ENCODE results near the gene EID1. TPM values are rescaled to one million over a fixed set of nuclear protein-coding genes. Genes with fewer than 3 reads are reported as not detected.

Gene EID1
- total and polyA plus RNA-seq, 4 donors: 45.7 to 70.6 (median 61.1) TPM

- no peaks in the 10 kb centered on the region for H3K27me3 ChIP-seq (ENCODE audit: control insufficient read depth in 4 of 4, insufficient read depth in 4 of 4, low read length in 3 of 4)
- no peak for TF ChIP-seq SP1 (IDR thresholded peaks at IDR 0.05)
- TF ChIP-seq TAF1 (conservative IDR thresholded peaks at IDR 0.05): no peak
- no peak for TF ChIP-seq GABPA (IDR thresholded peaks at IDR 0.05 in 1 of 2, conservative IDR thresholded peaks at IDR 0.05 in 1 of 2)
- no peak for TF ChIP-seq FOXA1 (IDR thresholded peaks at IDR 0.05)
- TF ChIP-seq, protein P1, sequence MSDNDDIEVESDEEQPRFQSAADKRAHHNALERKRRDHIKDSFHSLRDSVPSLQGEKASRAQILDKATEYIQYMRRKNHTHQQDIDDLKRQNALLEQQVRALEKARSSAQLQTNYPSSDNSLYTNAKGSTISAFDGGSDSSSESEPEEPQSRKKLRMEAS (IDR thresholded peaks at IDR 0.05): no peak
- no peak for TF ChIP-seq ATF3 (IDR thresholded peaks at IDR 0.05)
- TF ChIP-seq NR2F2 (IDR thresholded peaks at IDR 0.05): no peak
- no peak for TF ChIP-seq HNF4A (conservative IDR thresholded peaks at IDR 0.05)
- TF ChIP-seq, protein P2, sequence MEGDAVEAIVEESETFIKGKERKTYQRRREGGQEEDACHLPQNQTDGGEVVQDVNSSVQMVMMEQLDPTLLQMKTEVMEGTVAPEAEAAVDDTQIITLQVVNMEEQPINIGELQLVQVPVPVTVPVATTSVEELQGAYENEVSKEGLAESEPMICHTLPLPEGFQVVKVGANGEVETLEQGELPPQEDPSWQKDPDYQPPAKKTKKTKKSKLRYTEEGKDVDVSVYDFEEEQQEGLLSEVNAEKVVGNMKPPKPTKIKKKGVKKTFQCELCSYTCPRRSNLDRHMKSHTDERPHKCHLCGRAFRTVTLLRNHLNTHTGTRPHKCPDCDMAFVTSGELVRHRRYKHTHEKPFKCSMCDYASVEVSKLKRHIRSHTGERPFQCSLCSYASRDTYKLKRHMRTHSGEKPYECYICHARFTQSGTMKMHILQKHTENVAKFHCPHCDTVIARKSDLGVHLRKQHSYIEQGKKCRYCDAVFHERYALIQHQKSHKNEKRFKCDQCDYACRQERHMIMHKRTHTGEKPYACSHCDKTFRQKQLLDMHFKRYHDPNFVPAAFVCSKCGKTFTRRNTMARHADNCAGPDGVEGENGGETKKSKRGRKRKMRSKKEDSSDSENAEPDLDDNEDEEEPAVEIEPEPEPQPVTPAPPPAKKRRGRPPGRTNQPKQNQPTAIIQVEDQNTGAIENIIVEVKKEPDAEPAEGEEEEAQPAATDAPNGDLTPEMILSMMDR (IDR thresholded peaks at IDR 0.05; ENCODE audit: low read depth, low read length, missing input control): no peak
- no peak for TF ChIP-seq REST (IDR thresholded peaks at IDR 0.05)
- TF ChIP-seq ZBTB33 (IDR thresholded peaks at IDR 0.05): no peak
- TF ChIP-seq HNF4G (IDR thresholded peaks at IDR 0.05): no peak
- TF ChIP-seq RAD21 (IDR thresholded peaks at IDR 0.05): no peak
- no peak for TF ChIP-seq JUND (IDR thresholded peaks at IDR 0.05)
- TF ChIP-seq RXRA (IDR thresholded peaks at IDR 0.05): no peak
- no peak for TF ChIP-seq FOXA2 (IDR thresholded peaks at IDR 0.05)
- H3K36me3 ChIP-seq (ENCODE audit: control insufficient read depth in 4 of 4, insufficient read depth in 3 of 4, low read depth in 1 of 4, low read length in 3 of 4): no peaks in the 10 kb centered on the region
- no peak overlapping the region for H3K27ac ChIP-seq (ENCODE audit: low read depth in 1 of 2, low read length in 2 of 2)
- no peak for DNase-seq (ENCODE audit: low spot score)
- no peak overlapping the region for H3K4me3 ChIP-seq (ENCODE audit: low read depth in 1 of 3, low read length in 3 of 3)
- no peak overlapping the region for H3K9ac ChIP-seq (ENCODE audit: low read depth in 1 of 2, low read length in 2 of 2)
- WGBS: 65% methylated on average over 2 of the region's 2 CpGs
- no peaks in the 10 kb centered on the region for H3K9me3 ChIP-seq (ENCODE audit: control insufficient read depth in 4 of 4, low read length in 3 of 4)
- peaks cover 0 to 10% (median 3%) of the 10 kb centered on the region in 4 donors for H3K4me1 ChIP-seq (ENCODE audit: control insufficient read depth in 4 of 4, insufficient read depth in 4 of 4, low read length in 3 of 4)
These were observed 21.0 kb upstream of the EID1 start for GRCh38 chr15:48856942-48857341.

DNA sequence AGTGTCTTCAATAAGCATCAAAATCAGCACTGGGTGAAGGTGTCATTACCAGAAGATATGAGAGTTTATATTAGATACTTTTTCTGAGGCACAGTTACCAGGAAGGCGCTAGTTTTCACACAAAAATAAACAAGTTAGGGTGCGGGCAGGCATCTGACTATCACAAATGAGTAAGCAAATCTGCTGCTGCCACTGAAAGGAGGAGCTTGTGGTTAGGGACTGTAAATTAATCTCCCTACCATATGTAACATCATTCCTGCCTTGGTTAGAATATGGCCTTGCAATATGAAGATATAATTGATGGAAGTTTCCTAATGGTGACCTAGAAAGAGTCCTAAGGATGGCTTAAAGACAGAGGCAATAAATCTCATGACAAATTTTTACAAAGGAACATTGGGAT is 19.5 kb upstream of the EID1 start:
- WGBS: 44% methylated on average over 2 of the region's 2 CpGs
- TF ChIP-seq RAD21 (IDR thresholded peaks at IDR 0.05): no peak
- TF ChIP-seq HNF4A (conservative IDR thresholded peaks at IDR 0.05): no peak
- TF ChIP-seq REST (IDR thresholded peaks at IDR 0.05): no peak
- TF ChIP-seq GABPA (IDR thresholded peaks at IDR 0.05 in 1 of 2, conservative IDR thresholded peaks at IDR 0.05 in 1 of 2): no peak
- TF ChIP-seq, protein P2 (IDR thresholded peaks at IDR 0.05; ENCODE audit: low read depth, low read length, missing input control): no peak
- H3K36me3 ChIP-seq (ENCODE audit: control insufficient read depth in 4 of 4, insufficient read depth in 3 of 4, low read depth in 1 of 4, low read length in 3 of 4): no peaks in the 10 kb centered on the region
- peaks cover 0 to 10% (median 3%) of the 10 kb centered on the region in 4 donors for H3K4me1 ChIP-seq (ENCODE audit: control insufficient read depth in 4 of 4, insufficient read depth in 4 of 4, low read length in 3 of 4)
- no peak for DNase-seq (ENCODE audit: low spot score)
- H3K27ac ChIP-seq (ENCODE audit: low read depth in 1 of 2, low read length in 2 of 2): no peak overlapping the region
- no peaks in the 10 kb centered on the region for H3K9me3 ChIP-seq (ENCODE audit: control insufficient read depth in 4 of 4, low read length in 3 of 4)
- no peaks in the 10 kb centered on the region for H3K27me3 ChIP-seq (ENCODE audit: control insufficient read depth in 4 of 4, insufficient read depth in 4 of 4, low read length in 3 of 4)
- no peak overlapping the region for H3K9ac ChIP-seq (ENCODE audit: low read depth in 1 of 2, low read length in 2 of 2)
- no peak overlapping the region for H3K4me3 ChIP-seq (ENCODE audit: low read depth in 1 of 3, low read length in 3 of 3)
